ENCODE measurements around the gene TMEM178B. TPM values are rescaled to one million over a fixed set of nuclear protein-coding genes. Genes with fewer than 3 reads are reported as not detected.

TMEM178B gene
- total and polyA plus RNA-seq, 2 donors (not counting 1 experiment from before 2014, with no cell fraction given), result 0.28 to 0.96 TPM

- H3K9ac ChIP-seq (ENCODE audit: low read length), result no peak overlapping the region
- DNase-seq, result no peak
Observed at GRCh38 chr7:141486959-141487358, 413.1 kb downstream of the TMEM178B start.

GRCh38 chr7:141490474-141490873 lies 416.6 kb downstream of the TMEM178B start:
- Mint-ChIP-seq H3K4me1 (no peaks in the 10 kb centered on the region), H3K27ac (no peak overlapping the region), H3K9me3 (ENCODE audit: insufficient read depth) (no peaks in the 10 kb centered on the region), H3K4me3 (no peak overlapping the region), H3K27me3 (peaks cover 5% of the 10 kb centered on the region)
- POLR2A ChIA-PET, result no interaction called here
- Histone ChIP-seq H3K27ac (ENCODE audit: low read length in 2 of 2) (no peak overlapping the region), H2AFZ (ENCODE audit: insufficient read depth, low read depth, low read length, poor library complexity, severe bottlenecking) (no peak overlapping the region), H3K4me3 (ENCODE audit: control extremely low read depth in 1 of 5, extremely low read depth in 1 of 5, insufficient read depth in 1 of 5, low read depth in 2 of 5, low read length in 4 of 5) (no peak overlapping the region), H3K9me3 (ENCODE audit: control extremely low read depth in 1 of 3, control insufficient read depth in 2 of 3, insufficient read depth in 1 of 3, low read length in 2 of 3) (no peaks in the 10 kb centered on the region), H3K36me3 (replicated peaks in 1 of 2; ENCODE audit: control extremely low read depth in 1 of 2, control insufficient read depth in 1 of 2, extremely low read depth in 1 of 2, insufficient read depth in 2 of 2, low read length in 1 of 2) (no peaks in the 10 kb centered on the region), H4K20me1 (ENCODE audit: control insufficient read depth, insufficient read depth, low read length, poor library complexity, severe bottlenecking) (no peaks in the 10 kb centered on the region), H3K27me3 (replicated peaks in 1 of 4; ENCODE audit: control extremely low read depth in 1 of 4, control insufficient read depth in 3 of 4, insufficient read depth in 4 of 4, low read length in 3 of 4) (no peaks in the 10 kb centered on the region), H3K9ac (ENCODE audit: low read length) (no peak overlapping the region), H3K4me2 (replicated peaks; ENCODE audit: low read depth, low read length, poor library complexity, severe bottlenecking) (no peak overlapping the region), H3K4me1 (ENCODE audit: control insufficient read depth in 2 of 2, insufficient read depth in 2 of 2, low read length in 2 of 2) (no peaks in the 10 kb centered on the region), H3K79me2 (ENCODE audit: control insufficient read depth, insufficient read depth, low read length) (no peaks in the 10 kb centered on the region)
- ATAC-seq (ENCODE audit: low read depth) (no peak), DNase-seq (no peak)
- WGBS (ENCODE audit: insufficient coverage), result no CpG with 5 or more reads among the region's 2 CpGs
- CTCF ChIA-PET, result no interaction called here
- TF ChIP-seq EZH2 (IDR thresholded peaks at IDR 0.05; ENCODE audit: borderline replicate concordance, insufficient read depth, low read depth, low read length, poor library complexity, severe bottlenecking) (no peak), CTCF (IDR thresholded peaks at IDR 0.05) (no peak)
- intact Hi-C loops (cut with micrococcal nuclease), result no loop called here

More at GRCh38 chr7:141486959-141487358, 413.1 kb downstream of the TMEM178B start:
- Mint-ChIP-seq H3K4me1 (no peaks in the 10 kb centered on the region), H3K4me3 (no peak overlapping the region), H3K27me3 (peaks cover 5% of the 10 kb centered on the region), H3K27ac (no peak overlapping the region), H3K9me3 (ENCODE audit: insufficient read depth) (no peaks in the 10 kb centered on the region)
- TF ChIP-seq CTCF (IDR thresholded peaks at IDR 0.05) (no peak), EZH2 (IDR thresholded peaks at IDR 0.05; ENCODE audit: borderline replicate concordance, insufficient read depth, low read depth, low read length, poor library complexity, severe bottlenecking) (no peak)
- H3K27me3 ChIP-seq (replicated peaks in 1 of 4; ENCODE audit: control extremely low read depth in 1 of 4, control insufficient read depth in 3 of 4, insufficient read depth in 4 of 4, low read length in 3 of 4), result peaks cover 0 to 3% (median 0%) of the 10 kb centered on the region in 4 experiments
- H4K20me1 ChIP-seq (ENCODE audit: control insufficient read depth, insufficient read depth, low read length, poor library complexity, severe bottlenecking), result no peaks in the 10 kb centered on the region
- H3K4me3 ChIP-seq (ENCODE audit: control extremely low read depth in 1 of 5, extremely low read depth in 1 of 5, insufficient read depth in 1 of 5, low read depth in 2 of 5, low read length in 4 of 5), result no peak overlapping the region
- WGBS (ENCODE audit: insufficient coverage), result 80% methylated on average over 3 of the region's 3 CpGs
- H3K4me2 ChIP-seq (replicated peaks; ENCODE audit: low read depth, low read length, poor library complexity, severe bottlenecking), result no peak overlapping the region
- no peak overlapping the region for H3K27ac ChIP-seq (ENCODE audit: low read length in 2 of 2)
- H2AFZ ChIP-seq (ENCODE audit: insufficient read depth, low read depth, low read length, poor library complexity, severe bottlenecking), result no peak overlapping the region
- no peaks in the 10 kb centered on the region for H3K9me3 ChIP-seq (ENCODE audit: control extremely low read depth in 1 of 3, control insufficient read depth in 2 of 3, insufficient read depth in 1 of 3, low read length in 2 of 3)
- POLR2A ChIA-PET, result no interaction called here
- no peaks in the 10 kb centered on the region for H3K4me1 ChIP-seq (ENCODE audit: control insufficient read depth in 2 of 2, insufficient read depth in 2 of 2, low read length in 2 of 2)
- no peaks in the 10 kb centered on the region for H3K79me2 ChIP-seq (ENCODE audit: control insufficient read depth, insufficient read depth, low read length)
- no peaks in the 10 kb centered on the region for H3K36me3 ChIP-seq (replicated peaks in 1 of 2; ENCODE audit: control extremely low read depth in 1 of 2, control insufficient read depth in 1 of 2, extremely low read depth in 1 of 2, insufficient read depth in 2 of 2, low read length in 1 of 2)
- CTCF ChIA-PET, result no interaction called here
- ATAC-seq (ENCODE audit: low read depth), result no peak
- intact Hi-C loops (cut with micrococcal nuclease), result no loop called here

All from B cell (primary cell).